GM21576 (cell line): ENCODE results near the gene TUBA4B.
"Not testable (repeated sequence)": the region's sequence is repeated elsewhere in the genome, so short reads cannot be mapped to it uniquely, and the experiment has no call there.

Experiments used
- ATAC-seq: cut with Tn5 transposase; IDR thresholded peaks from one replicate; pipeline ENCODE4 v1.9.1; 2021; ENCODE audit warnings: mild to moderate bottlenecking, moderate library complexity; ENCODE audit not compliant: unreplicated experiment

TUBA4B gene

GRCh38 chr2:219247678-219248642, 5.1 kb upstream of the TUBA4B start:
- no peak for ATAC-seq

- ATAC-seq = no peak
Observed at GRCh38 chr2:219248845-219249202, 4.2 kb upstream of the TUBA4B start.

GRCh38 chr2:219249203-219249980, 3.7 kb upstream of the TUBA4B start:
- ATAC-seq = peak; percentile 30

- ATAC-seq = no peak
Observed at GRCh38 chr2:219250049-219250781, 2.8 kb upstream of the TUBA4B start.

- no peak for ATAC-seq
Observed at GRCh38 chr2:219251656-219252055, 1.4 kb upstream of the TUBA4B start.

GRCh38 chr2:219252084-219252483, 959 bp upstream of the TUBA4B start:
- no peak for ATAC-seq

GRCh38 chr2:219252570-219252899, 508 bp upstream of the TUBA4B start:
- ATAC-seq = no peak

- ATAC-seq = peak; percentile 47
Observed at GRCh38 chr2:219253753-219254589, 928 bp downstream of the TUBA4B start, which contains the start of gene TUBA4A. TUBA4A (minus strand) TSS chr2:219253918; CDS start chr2:219253858, 60 bp downstream.

GRCh38 chr2:219254590-219255201, 1.7 kb downstream of the TUBA4B start:
- no peak for ATAC-seq

GRCh38 chr2:219258942-219259341, 5.9 kb downstream of the TUBA4B start:
- ATAC-seq = not testable (repeated sequence)

- ATAC-seq = no peak
Observed at GRCh38 chr2:219261024-219261855, 8.2 kb downstream of the TUBA4B start.

- ATAC-seq = no peak
Observed at GRCh38 chr2:219266232-219266631, 13.2 kb downstream of the TUBA4B start.

GRCh38 chr2:219266886-219267285, 13.8 kb downstream of the TUBA4B start:
- no peak for ATAC-seq

- ATAC-seq = no peak
Observed at GRCh38 chr2:219268294-219268693, 15.3 kb downstream of the TUBA4B start.

- ATAC-seq = no peak
Observed at GRCh38 chr2:219269362-219270054, 16.5 kb downstream of the TUBA4B start.

GRCh38 chr2:219270055-219270372, 17.0 kb downstream of the TUBA4B start:
- no peak for ATAC-seq

GRCh38 chr2:219271021-219271420, 18.0 kb downstream of the TUBA4B start:
- no peak for ATAC-seq

- no peak for ATAC-seq
Observed at GRCh38 chr2:219272356-219272755, 19.3 kb downstream of the TUBA4B start.

GRCh38 chr2:219272995-219273394, 20.0 kb downstream of the TUBA4B start:
- ATAC-seq = no peak
